ENCODE results near the gene DYRK1A.

Gene DYRK1A

DNA sequence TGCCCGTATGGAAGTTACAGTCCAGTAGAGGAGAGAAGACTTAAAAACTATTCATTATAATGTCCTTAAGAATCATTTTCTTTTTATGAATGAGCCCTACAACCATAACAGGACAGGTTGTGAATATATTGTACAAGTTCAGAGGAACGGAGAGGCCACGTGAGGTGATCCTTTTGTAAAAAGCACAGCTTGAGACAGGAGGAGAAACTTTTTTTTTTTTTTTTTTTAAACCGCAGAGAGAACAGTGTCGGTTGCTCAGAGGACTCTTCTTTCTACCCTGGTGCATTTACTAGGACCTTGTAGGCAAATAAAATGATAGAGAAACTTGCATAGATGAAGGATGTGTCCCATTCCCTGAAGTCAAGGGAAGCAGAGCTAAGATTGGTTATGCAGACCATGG, 32.1 kb downstream of the DYRK1A start:
- H3K27ac ChIP-seq, result no peak overlapping the region
- CTCF ChIA-PET, result interaction anchor here (0.9 kb wide), 1 partner anchor 9 kb away, joined by 5 read pairs; no protein-coding TSS in a partner anchor
- TF ChIP-seq, protein P1, sequence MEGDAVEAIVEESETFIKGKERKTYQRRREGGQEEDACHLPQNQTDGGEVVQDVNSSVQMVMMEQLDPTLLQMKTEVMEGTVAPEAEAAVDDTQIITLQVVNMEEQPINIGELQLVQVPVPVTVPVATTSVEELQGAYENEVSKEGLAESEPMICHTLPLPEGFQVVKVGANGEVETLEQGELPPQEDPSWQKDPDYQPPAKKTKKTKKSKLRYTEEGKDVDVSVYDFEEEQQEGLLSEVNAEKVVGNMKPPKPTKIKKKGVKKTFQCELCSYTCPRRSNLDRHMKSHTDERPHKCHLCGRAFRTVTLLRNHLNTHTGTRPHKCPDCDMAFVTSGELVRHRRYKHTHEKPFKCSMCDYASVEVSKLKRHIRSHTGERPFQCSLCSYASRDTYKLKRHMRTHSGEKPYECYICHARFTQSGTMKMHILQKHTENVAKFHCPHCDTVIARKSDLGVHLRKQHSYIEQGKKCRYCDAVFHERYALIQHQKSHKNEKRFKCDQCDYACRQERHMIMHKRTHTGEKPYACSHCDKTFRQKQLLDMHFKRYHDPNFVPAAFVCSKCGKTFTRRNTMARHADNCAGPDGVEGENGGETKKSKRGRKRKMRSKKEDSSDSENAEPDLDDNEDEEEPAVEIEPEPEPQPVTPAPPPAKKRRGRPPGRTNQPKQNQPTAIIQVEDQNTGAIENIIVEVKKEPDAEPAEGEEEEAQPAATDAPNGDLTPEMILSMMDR (conservative IDR thresholded peaks at IDR 0.05; ENCODE audit: low read depth), result no peak

DNA sequence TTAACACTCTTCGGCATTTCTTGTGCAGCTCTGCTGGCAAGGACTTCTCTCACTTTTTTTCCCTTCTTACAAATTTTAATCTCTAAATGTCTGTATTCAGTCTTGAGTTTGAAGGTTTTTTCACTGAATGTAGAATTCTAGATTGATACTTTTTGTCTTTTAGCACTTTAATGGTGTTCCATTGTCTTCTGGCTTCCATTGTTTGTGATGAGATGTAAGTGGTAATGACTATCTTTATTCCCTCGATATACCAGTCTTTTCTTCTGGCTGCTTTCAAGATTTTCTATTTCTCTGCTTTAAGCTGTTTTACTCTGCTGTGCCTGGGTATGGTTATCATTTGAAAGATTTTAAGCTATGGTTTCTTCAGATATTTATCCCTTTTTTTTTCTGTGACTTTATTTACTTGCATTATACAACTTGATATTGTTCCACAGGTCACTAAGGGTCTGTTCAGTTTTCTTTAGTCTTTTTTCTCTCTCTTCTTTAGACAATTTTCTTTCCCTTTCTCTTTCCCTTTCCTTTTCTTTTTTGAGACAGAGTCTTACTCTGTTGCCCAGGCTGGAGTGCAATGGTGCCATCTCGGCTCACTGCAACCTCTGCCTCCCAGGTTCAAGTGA, 35.8 kb downstream of the DYRK1A start:
- POLR2A ChIA-PET (ENCODE audit: low non-redundant PET), result no interaction called here
- CTCF ChIA-PET, result interaction anchor here (0.7 to 1.0 kb wide), 2 partner anchors 16 to 34 kb away, joined by 4 read pairs; no protein-coding TSS in a partner anchor
- TF ChIP-seq, protein P1 (conservative IDR thresholded peaks at IDR 0.05; ENCODE audit: low read depth), result no peak
- no peak overlapping the region for H3K27ac ChIP-seq
- no peak for DNase-seq (ENCODE audit: low spot score)

More for the DNA sequence above, 32.1 kb downstream of the DYRK1A start:
- no peak for DNase-seq (ENCODE audit: low spot score)
- POLR2A ChIA-PET (ENCODE audit: low non-redundant PET), result no interaction called here

DNA sequence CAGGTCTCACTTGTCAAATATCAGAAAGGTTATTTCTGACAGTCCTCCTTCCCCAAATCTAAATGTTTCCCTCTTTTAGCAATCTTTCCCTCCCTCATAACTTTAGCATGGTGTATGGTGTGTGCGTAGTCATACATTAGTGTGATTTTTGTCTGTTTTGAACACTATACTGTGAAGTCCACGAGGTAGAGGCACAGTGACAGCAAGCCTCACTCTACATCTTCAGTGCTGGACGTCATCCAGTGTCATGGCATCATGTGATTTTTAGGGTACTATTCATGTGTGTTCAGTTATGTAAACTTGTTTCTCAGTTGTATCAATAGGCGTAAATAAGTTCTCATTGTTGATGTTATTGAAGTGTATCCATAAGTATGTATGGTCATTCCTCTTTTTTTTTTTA, 39.1 kb downstream of the DYRK1A start:
- H3K27ac ChIP-seq, result no peak overlapping the region
- ChIA-PET CTCF (interaction anchor here (0.7 kb wide), 1 partner anchor 319 kb away, joined by 3 read pairs; no protein-coding TSS in a partner anchor), POLR2A (ENCODE audit: low non-redundant PET) (no interaction called here)
- DNase-seq (ENCODE audit: low spot score), result no peak
- TF ChIP-seq, protein P1 (conservative IDR thresholded peaks at IDR 0.05; ENCODE audit: low read depth), result no peak

DNA sequence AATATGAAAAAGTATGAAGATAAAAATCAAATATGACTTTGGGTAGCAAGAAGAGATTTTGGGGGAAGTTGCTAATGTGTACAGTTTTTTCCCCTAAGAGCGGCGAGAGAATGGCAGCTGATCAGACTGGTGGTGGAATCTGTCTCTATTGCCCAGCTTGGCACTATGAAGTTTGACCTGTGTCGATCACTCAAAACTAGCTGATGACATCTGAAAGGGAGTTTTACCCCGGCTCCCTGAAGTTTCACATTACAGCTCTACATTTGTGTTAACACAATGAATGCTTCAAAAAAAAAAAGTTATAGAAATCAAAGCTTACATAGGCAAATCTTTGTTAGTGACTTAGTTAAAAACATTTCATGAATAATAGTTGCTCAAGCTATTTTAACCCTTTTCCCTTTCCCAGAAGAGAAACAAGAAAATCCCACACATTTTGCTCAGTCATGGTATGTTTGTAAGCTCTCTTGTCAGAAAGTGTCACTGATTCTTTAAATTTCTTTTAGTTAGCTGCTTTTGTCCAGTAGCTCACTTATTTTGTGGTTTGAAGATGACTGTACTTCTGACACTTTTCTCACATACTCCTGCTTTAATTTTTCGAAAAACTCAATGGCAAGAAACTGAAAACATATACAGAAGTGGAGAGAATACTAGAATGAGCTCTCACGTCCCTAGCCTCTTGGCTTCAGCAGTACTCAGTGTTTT, 41.3 kb downstream of the DYRK1A start:
- POLR2A ChIA-PET (ENCODE audit: low non-redundant PET), result no interaction called here
- no peak overlapping the region for H3K27ac ChIP-seq
- TF ChIP-seq, protein P1 (conservative IDR thresholded peaks at IDR 0.05; ENCODE audit: low read depth), result no peak
- no peak for DNase-seq (ENCODE audit: low spot score)
- CTCF ChIA-PET, result interaction anchor here (0.5 to 0.9 kb wide), 3 partner anchors 9 to 157 kb away, joined by 3 to 5 read pairs (median 3); no protein-coding TSS in a partner anchor

DNA sequence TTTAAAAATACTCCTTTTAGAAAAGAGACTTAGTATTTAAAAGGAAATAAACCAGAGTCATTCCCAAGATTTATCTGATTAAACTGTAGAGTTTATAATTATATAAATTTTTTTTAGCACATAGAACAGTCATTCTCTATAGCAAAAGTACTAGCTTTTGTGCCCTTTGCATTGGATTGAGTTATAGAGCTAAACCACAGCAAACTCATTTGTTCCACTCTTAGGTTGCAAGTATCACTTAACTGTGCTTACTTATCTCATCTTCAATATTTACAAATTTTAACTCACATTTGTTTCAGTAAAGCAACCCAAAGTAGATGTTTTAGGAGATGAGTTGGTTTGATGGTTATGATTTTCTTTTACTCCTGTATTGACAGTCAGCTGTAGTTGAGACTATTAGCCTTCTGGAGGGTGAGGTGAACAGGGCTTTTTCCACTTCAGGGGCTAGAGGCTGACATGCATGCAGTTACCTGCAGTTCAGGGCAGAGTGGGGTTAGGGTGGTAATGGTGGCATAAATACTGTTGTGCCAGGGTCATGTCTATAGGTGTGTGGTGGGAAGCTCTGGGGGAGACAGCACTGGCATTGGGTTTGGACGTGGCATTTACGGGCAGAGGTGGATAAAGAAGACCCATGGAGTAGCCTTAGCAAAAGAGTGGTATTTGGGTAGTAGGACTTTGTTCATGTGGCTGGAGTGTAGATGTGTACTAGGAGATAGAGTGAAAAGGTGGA, 42.1 kb downstream of the DYRK1A start:
- H3K27ac ChIP-seq, result no peak overlapping the region
- ChIA-PET CTCF (interaction anchor here (0.7 to 0.9 kb wide), 2 partner anchors 10 to 156 kb away, joined by 3 to 5 read pairs; no protein-coding TSS in a partner anchor), POLR2A (ENCODE audit: low non-redundant PET) (no interaction called here)
- TF ChIP-seq, protein P1 (conservative IDR thresholded peaks at IDR 0.05; ENCODE audit: low read depth), result no peak
- DNase-seq (ENCODE audit: low spot score), result no peak

DNA sequence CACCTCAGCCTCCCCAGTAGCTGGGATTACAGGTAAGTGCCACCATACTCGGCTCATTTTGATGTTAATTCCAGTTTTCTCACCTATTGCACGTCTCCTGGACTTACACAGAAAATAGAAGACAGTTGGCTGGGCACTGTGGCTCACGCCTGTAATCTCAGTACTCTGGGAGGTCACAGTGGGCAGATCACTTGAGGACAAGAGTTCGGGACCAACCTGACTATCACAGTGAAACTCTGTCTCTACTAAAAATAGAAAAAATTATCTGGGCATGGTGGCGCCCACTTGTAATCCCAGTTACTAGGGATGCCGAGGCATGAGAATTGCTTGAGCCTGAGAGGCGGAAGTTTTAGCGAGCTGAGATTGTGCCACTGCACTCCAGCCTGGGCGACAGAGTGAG, 44.1 kb downstream of the DYRK1A start:
- ChIA-PET POLR2A (ENCODE audit: low non-redundant PET) (no interaction called here), CTCF (interaction anchor here (0.7 to 1.0 kb wide), 2 partner anchors 19 to 78 kb away, joined by 3 to 6 read pairs; no protein-coding TSS in a partner anchor)
- no peak for DNase-seq (ENCODE audit: low spot score)
- H3K27ac ChIP-seq, result no peak overlapping the region
- TF ChIP-seq, protein P1 (conservative IDR thresholded peaks at IDR 0.05; ENCODE audit: low read depth), result no peak

All from RWPE1 (cell line).